GM19455 (cell line): ENCODE measurements around the gene KLHL20.
A peak's percentile ranks its signal among the peaks of the same experiment; 100 is the strongest.
"Not testable (repeated sequence)": the region's sequence is repeated elsewhere in the genome, so short reads cannot be mapped to it uniquely, and the experiment has no call there.

Source experiments
- ATAC-seq: cut with Tn5 transposase; IDR thresholded peaks from one replicate; pipeline ENCODE4 v1.9.1; 2021; ENCODE audit not compliant: unreplicated experiment

The KLHL20 gene

GRCh38 chr1:173714759-173715537 is at the start of gene KLHL20:
Gene KLHL20, plus strand, starts transcription at chr1:173714981. Its CDS starts 1,063 bp downstream, at chr1:173716044.
- peak; percentile 94 for ATAC-seq

GRCh38 chr1:173666646-173667045 is 48.1 kb upstream of the KLHL20 start:
- ATAC-seq = no peak

GRCh38 chr1:173669491-173669941 is 45.3 kb upstream of the KLHL20 start, which contains the start of gene ANKRD45:
Gene ANKRD45, minus strand, starts transcription at chr1:173669851. Its CDS starts 10,433 bp downstream, at chr1:173659418.
- ATAC-seq = no peak

GRCh38 chr1:173674496-173674895 is 40.3 kb upstream of the KLHL20 start:
- not testable (repeated sequence) for ATAC-seq

GRCh38 chr1:173680152-173680551 is 34.6 kb upstream of the KLHL20 start:
- not testable (repeated sequence) for ATAC-seq

GRCh38 chr1:173682184-173682583 is 32.6 kb upstream of the KLHL20 start:
- no peak for ATAC-seq

- ATAC-seq = not testable (repeated sequence)
Observed at GRCh38 chr1:173683838-173684237, 30.9 kb upstream of the KLHL20 start.

GRCh38 chr1:173685121-173685520 is 29.7 kb upstream of the KLHL20 start:
- ATAC-seq = not testable (repeated sequence)

- no peak for ATAC-seq
Observed at GRCh38 chr1:173688300-173688699, 26.5 kb upstream of the KLHL20 start.

- ATAC-seq = no peak
Observed at GRCh38 chr1:173693238-173693637, 21.5 kb upstream of the KLHL20 start.

GRCh38 chr1:173701299-173701698 is 13.5 kb upstream of the KLHL20 start:
- ATAC-seq = not testable (repeated sequence)

- no peak for ATAC-seq
Observed at GRCh38 chr1:173702736-173703135, 12.0 kb upstream of the KLHL20 start.

- ATAC-seq = no peak
Observed at GRCh38 chr1:173705117-173705516, 9.7 kb upstream of the KLHL20 start.

- ATAC-seq = no peak
Observed at GRCh38 chr1:173708787-173709186, 6.0 kb upstream of the KLHL20 start.

- ATAC-seq = no peak
Observed at GRCh38 chr1:173714441-173714758, 381 bp upstream of the KLHL20 start.

GRCh38 chr1:173715538-173715844 is 710 bp downstream of the KLHL20 start:
- ATAC-seq = no peak

GRCh38 chr1:173717238-173717637 is 2.5 kb downstream of the KLHL20 start:
- no peak for ATAC-seq

- ATAC-seq = not testable (repeated sequence)
Observed at GRCh38 chr1:173731331-173731730, 16.6 kb downstream of the KLHL20 start.

- ATAC-seq = no peak
Observed at GRCh38 chr1:173733912-173734311, 19.1 kb downstream of the KLHL20 start.

GRCh38 chr1:173736104-173736503 is 21.3 kb downstream of the KLHL20 start:
- ATAC-seq = not testable (repeated sequence)

GRCh38 chr1:173742203-173742886 is 27.6 kb downstream of the KLHL20 start:
- ATAC-seq = no peak

- no peak for ATAC-seq
Observed at GRCh38 chr1:173744651-173745050, 29.9 kb downstream of the KLHL20 start.
